GM18909 (cell line): ENCODE measurements around the gene RHAG.
"Not testable (repeated sequence)": the region's sequence is repeated elsewhere in the genome, so short reads cannot be mapped to it uniquely, and the experiment has no call there.

ENCODE experiments used
- ATAC-seq: cut with Tn5 transposase; IDR thresholded peaks from one replicate; pipeline ENCODE4 v1.9.1; 2021; ENCODE audit warnings: mild to moderate bottlenecking; ENCODE audit not compliant: unreplicated experiment, poor library complexity

The RHAG gene

GRCh38 chr6:49636713-49637349, at the start of gene RHAG:
Gene RHAG, minus strand, starts transcription at chr6:49636839. Its CDS starts 27 bp downstream, at chr6:49636812.
- ATAC-seq = no peak

- ATAC-seq = no peak
Measured at GRCh38 chr6:49676671-49677281, 40.1 kb upstream of the RHAG start.

- no peak for ATAC-seq
Measured at GRCh38 chr6:49675816-49676215, 39.2 kb upstream of the RHAG start.

- no peak for ATAC-seq
Measured at GRCh38 chr6:49668083-49668511, 31.5 kb upstream of the RHAG start.

- no peak for ATAC-seq
Measured at GRCh38 chr6:49666930-49667757, 30.5 kb upstream of the RHAG start.

- no peak for ATAC-seq
Measured at GRCh38 chr6:49666480-49666879, 29.8 kb upstream of the RHAG start.

- ATAC-seq = no peak
Measured at GRCh38 chr6:49664817-49665216, 28.2 kb upstream of the RHAG start.

- ATAC-seq = not testable (repeated sequence)
Measured at GRCh38 chr6:49664054-49664453, 27.4 kb upstream of the RHAG start.

- no peak for ATAC-seq
Measured at GRCh38 chr6:49662892-49663261, 26.2 kb upstream of the RHAG start.

- no peak for ATAC-seq
Measured at GRCh38 chr6:49662231-49662891, 25.7 kb upstream of the RHAG start.

GRCh38 chr6:49653942-49654341, 17.3 kb upstream of the RHAG start:
- ATAC-seq = no peak

GRCh38 chr6:49653438-49653837, 16.8 kb upstream of the RHAG start:
- no peak for ATAC-seq

- ATAC-seq = no peak
Measured at GRCh38 chr6:49651239-49651638, 14.6 kb upstream of the RHAG start.

- ATAC-seq = no peak
Measured at GRCh38 chr6:49649988-49650387, 13.3 kb upstream of the RHAG start.

- ATAC-seq = no peak
Measured at GRCh38 chr6:49648036-49648435, 11.4 kb upstream of the RHAG start.

GRCh38 chr6:49647476-49647875, 10.8 kb upstream of the RHAG start:
- no peak for ATAC-seq

GRCh38 chr6:49646942-49647341, 10.3 kb upstream of the RHAG start:
- ATAC-seq = no peak

- ATAC-seq = no peak
Measured at GRCh38 chr6:49646130-49646824, 9.6 kb upstream of the RHAG start.

- ATAC-seq = no peak
Measured at GRCh38 chr6:49645139-49645538, 8.5 kb upstream of the RHAG start.

- no peak for ATAC-seq
Measured at GRCh38 chr6:49639177-49639817, 2.7 kb upstream of the RHAG start.
